CD4-positive, alpha-beta T cell (primary cell): Measurements from ENCODE around the gene SMYD3. TPM values are rescaled to one million over a fixed set of nuclear protein-coding genes. Genes with fewer than 3 reads are reported as not detected.

Experiments
- ATAC-seq: fragments of 200-7000 bp; cut with Tn5 transposase; one replicate; pipeline ENCODE4 v1.10.0; 2022; ENCODE audit warnings: mild to moderate bottlenecking; ENCODE audit not compliant: poor library complexity
- CTCF ChIA-PET: fragments of 350-600 bp; sonication (Branson Sonifier 250); formaldehyde crosslinking; loops from one replicate; lab custom pipeline; 2021; ENCODE audit warnings: antibody characterized with exemption, inconsistent platforms; lab: Charles Lee
- POLR2A ChIA-PET: fragments of 350-600 bp; sonication (Branson Sonifier 250); formaldehyde crosslinking; loops from one replicate; lab custom pipeline; 2021; ENCODE audit warnings: antibody characterized with exemption, inconsistent platforms; lab: Charles Lee
- DNase-seq, 14 experiments: peaks; one replicate each; pipeline ENCODE4 v3.0.0-alpha.2; 2013 to 2020; ENCODE audit warnings: mixed read lengths in 2 of 14
- H3K27ac ChIP-seq, 2 donors: one replicate each; pipeline versions ENCODE4 v1.5.1 to v1.7.0; 2013; ENCODE audit warnings: low read length in 2 of 2, low read depth in 1 of 2, mild to moderate bottlenecking in 1 of 2
- H3K27me3 ChIP-seq, 2 experiments: 1 replicate in 1 of 2; 2 replicates in 1 of 2; pipeline versions ENCODE4 v1.6.1 to v1.7.0; 2013; ENCODE audit warnings: low read length in 2 of 2, control low read depth in 1 of 2, mild to moderate bottlenecking in 1 of 2, moderate library complexity in 1 of 2; ENCODE audit not compliant: insufficient read depth in 2 of 2, control insufficient read depth in 1 of 2
- H3K36me3 ChIP-seq: one replicate; pipeline ENCODE4 v1.6.1; 2013; ENCODE audit warnings: low read length, control low read depth; ENCODE audit not compliant: insufficient read depth
- H3K4me1 ChIP-seq: one replicate; pipeline ENCODE4 v1.6.1; 2013; ENCODE audit warnings: low read length, control low read depth; ENCODE audit not compliant: insufficient read depth
- H3K4me3 ChIP-seq: one replicate; pipeline ENCODE4 v1.5.1; 2013; ENCODE audit warnings: mild to moderate bottlenecking, low read length, moderate library complexity
- H3K9me3 ChIP-seq, 2 experiments: 1 replicate in 1 of 2; 2 replicates in 1 of 2; pipeline versions ENCODE4 v1.6.1 to v1.7.0; 2013; ENCODE audit warnings: low read length in 2 of 2, mild to moderate bottlenecking in 2 of 2, control low read depth in 1 of 2, moderate library complexity in 1 of 2; ENCODE audit not compliant: control insufficient read depth in 1 of 2, insufficient read depth in 1 of 2
- H3K27ac Mint-ChIP-seq: one replicate; pipeline ENCODE4 v1.8.0; 2020; ENCODE audit warnings: mixed read lengths
- H3K27me3 Mint-ChIP-seq: one replicate; pipeline ENCODE4 v1.8.0; 2021; ENCODE audit warnings: mixed read lengths
- H3K36me3 Mint-ChIP-seq: one replicate; pipeline ENCODE4 v1.8.0; 2021; ENCODE audit warnings: low read depth, mixed read lengths
- H3K4me1 Mint-ChIP-seq: one replicate; pipeline ENCODE4 v1.8.0; 2021; ENCODE audit warnings: low read depth, mixed read lengths
- H3K4me3 Mint-ChIP-seq: one replicate; pipeline ENCODE4 v1.8.0; 2020; ENCODE audit warnings: mild to moderate bottlenecking, mixed read lengths
- H3K9me3 Mint-ChIP-seq: one replicate; pipeline ENCODE4 v1.8.0; 2020; ENCODE audit warnings: mixed read lengths
- intact Hi-C, 2 experiments: fragments of 100-400 bp; cut with DNase I in 1 of 2; cut with micrococcal nuclease in 1 of 2; formaldehyde crosslinking; loops; one replicate each; pipeline versions ENCODE4 v1.15.1 to v1.9.0; 2023 to 2025; cut with DNase I, micrococcal nuclease
- total RNA-seq, 174 experiments: library from RNA in 2 of 174; stranded (reverse) in 2 of 174; gene quantifications; one replicate each; pipeline ENCODE4 v1.2.3 and lab custom pipeline; 2021 to 2026
- TF ChIP-seq, protein P1 (sequence below): fragments of 200-600 bp; IDR thresholded peaks from one replicate; pipeline ENCODE4 v1.8.0; 2022; ENCODE audit warnings: antibody characterized with exemption, mild to moderate bottlenecking

The SMYD3 gene
- total RNA-seq, 2 experiments from 2014 or later, result 18.8 to 19.6 TPM

DNA sequence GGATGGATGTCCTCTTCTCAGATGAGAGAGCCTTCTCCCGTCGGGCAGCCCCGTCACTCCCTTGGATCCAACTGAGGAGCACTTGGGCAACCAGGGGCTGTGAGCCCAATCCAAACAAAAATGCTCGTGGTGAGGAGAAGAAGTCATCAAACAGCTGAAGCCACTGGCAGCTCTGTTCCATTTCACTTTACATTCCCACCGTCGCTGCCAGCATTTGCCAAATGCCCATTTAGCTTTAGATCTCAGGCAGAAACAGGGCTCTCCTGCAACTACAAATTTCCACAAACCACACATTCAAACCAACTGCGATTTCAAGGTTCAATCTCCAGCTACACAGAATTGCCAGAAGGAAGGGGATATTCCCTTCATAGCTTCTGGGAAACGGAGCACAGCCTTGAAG is 634.6 kb downstream of the SMYD3 start:
- intact Hi-C loops, result no loop called here
- no peak for ATAC-seq

GRCh38 chr1:245871915-245872314 is 635.2 kb downstream of the SMYD3 start:
- Mint-ChIP-seq H3K9me3 (no peaks in the 10 kb centered on the region), H3K27ac (no peak overlapping the region), H3K4me1 (no peaks in the 10 kb centered on the region), H3K4me3 (no peak overlapping the region), H3K27me3 (no peaks in the 10 kb centered on the region), H3K36me3 (no peaks in the 10 kb centered on the region)
- ChIA-PET CTCF (no interaction called here), POLR2A (no interaction called here)
- DNase-seq, result no peak
- TF ChIP-seq, protein P1, sequence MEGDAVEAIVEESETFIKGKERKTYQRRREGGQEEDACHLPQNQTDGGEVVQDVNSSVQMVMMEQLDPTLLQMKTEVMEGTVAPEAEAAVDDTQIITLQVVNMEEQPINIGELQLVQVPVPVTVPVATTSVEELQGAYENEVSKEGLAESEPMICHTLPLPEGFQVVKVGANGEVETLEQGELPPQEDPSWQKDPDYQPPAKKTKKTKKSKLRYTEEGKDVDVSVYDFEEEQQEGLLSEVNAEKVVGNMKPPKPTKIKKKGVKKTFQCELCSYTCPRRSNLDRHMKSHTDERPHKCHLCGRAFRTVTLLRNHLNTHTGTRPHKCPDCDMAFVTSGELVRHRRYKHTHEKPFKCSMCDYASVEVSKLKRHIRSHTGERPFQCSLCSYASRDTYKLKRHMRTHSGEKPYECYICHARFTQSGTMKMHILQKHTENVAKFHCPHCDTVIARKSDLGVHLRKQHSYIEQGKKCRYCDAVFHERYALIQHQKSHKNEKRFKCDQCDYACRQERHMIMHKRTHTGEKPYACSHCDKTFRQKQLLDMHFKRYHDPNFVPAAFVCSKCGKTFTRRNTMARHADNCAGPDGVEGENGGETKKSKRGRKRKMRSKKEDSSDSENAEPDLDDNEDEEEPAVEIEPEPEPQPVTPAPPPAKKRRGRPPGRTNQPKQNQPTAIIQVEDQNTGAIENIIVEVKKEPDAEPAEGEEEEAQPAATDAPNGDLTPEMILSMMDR, result no peak
- Histone ChIP-seq H3K4me3 (no peak overlapping the region), H3K27me3 (no peaks in the 10 kb centered on the region), H3K36me3 (no peaks in the 10 kb centered on the region), H3K9me3 (no peaks in the 10 kb centered on the region), H3K4me1 (no peaks in the 10 kb centered on the region), H3K27ac (no peak overlapping the region)
- no peak for ATAC-seq
- intact Hi-C loops, result no loop called here

More for the DNA sequence above, 634.6 kb downstream of the SMYD3 start:
- H3K36me3 Mint-ChIP-seq, result no peaks in the 10 kb centered on the region
- no peaks in the 10 kb centered on the region for H3K36me3 ChIP-seq
- ChIA-PET CTCF (no interaction called here), POLR2A (no interaction called here)
- no peaks in the 10 kb centered on the region for H3K9me3 Mint-ChIP-seq
- no peak overlapping the region for H3K27ac Mint-ChIP-seq
- H3K27me3 ChIP-seq, result no peaks in the 10 kb centered on the region
- H3K4me3 ChIP-seq, result no peak overlapping the region
- H3K27me3 Mint-ChIP-seq, result no peaks in the 10 kb centered on the region
- no peak overlapping the region for H3K4me3 Mint-ChIP-seq
- DNase-seq, result no peak
- H3K4me1 ChIP-seq, result no peaks in the 10 kb centered on the region
- no peak overlapping the region for H3K27ac ChIP-seq
- TF ChIP-seq, protein P1, result no peak
- no peaks in the 10 kb centered on the region for H3K9me3 ChIP-seq
- no peaks in the 10 kb centered on the region for H3K4me1 Mint-ChIP-seq

DNA sequence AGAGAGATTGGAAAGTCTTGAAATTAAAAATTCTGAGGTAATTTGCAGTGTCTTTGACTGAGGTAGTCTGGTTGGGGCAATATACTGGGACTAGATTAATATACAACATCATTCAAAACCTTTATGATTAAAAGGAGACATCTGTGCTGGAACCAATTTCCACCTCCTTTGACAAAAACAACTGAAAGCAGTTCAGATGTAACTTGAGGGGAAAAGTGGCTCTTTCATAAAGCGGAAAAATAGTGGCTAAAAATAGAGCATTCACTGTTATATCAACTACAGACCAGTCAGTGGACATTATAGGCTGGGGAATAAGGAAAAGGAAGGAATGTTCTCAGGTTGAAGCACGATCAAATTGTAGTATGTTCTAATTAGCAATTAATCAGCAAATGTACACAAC is 635.9 kb downstream of the SMYD3 start:
- intact Hi-C loops, result no loop called here
- TF ChIP-seq, protein P1, result no peak
- Histone ChIP-seq H3K9me3 (no peaks in the 10 kb centered on the region), H3K4me1 (no peaks in the 10 kb centered on the region), H3K27ac (no peak overlapping the region), H3K4me3 (no peak overlapping the region), H3K36me3 (no peaks in the 10 kb centered on the region), H3K27me3 (no peaks in the 10 kb centered on the region)
- Mint-ChIP-seq H3K9me3 (no peaks in the 10 kb centered on the region), H3K4me3 (no peak overlapping the region), H3K36me3 (no peaks in the 10 kb centered on the region), H3K27ac (no peak overlapping the region), H3K27me3 (no peaks in the 10 kb centered on the region), H3K4me1 (no peaks in the 10 kb centered on the region)
- POLR2A ChIA-PET, result no interaction called here
- ATAC-seq (no peak), DNase-seq (no peak)
- CTCF ChIA-PET, result no interaction called here
